Measurements from ENCODE around the gene CRNN.

The CRNN gene

GRCh38 chr1:152388889-152389288, 25.2 kb downstream of the CRNN start:
- H3K4me3 ChIP-seq (replicated peaks; ENCODE audit: low read depth, low read length): no peak overlapping the region
- no peak for DNase-seq (ENCODE audit: extremely low read depth, low read depth)
- no peak for TF ChIP-seq CTCF (IDR thresholded peaks at IDR 0.05; ENCODE audit: low read depth, low read length, missing control alignments)

- no peak overlapping the region for H3K4me3 ChIP-seq (replicated peaks; ENCODE audit: low read depth, low read length)
- no peak for TF ChIP-seq CTCF (IDR thresholded peaks at IDR 0.05; ENCODE audit: low read depth, low read length, missing control alignments)
- DNase-seq (ENCODE audit: extremely low read depth, low read depth): no peak
Measured at GRCh38 chr1:152386940-152387339, 27.1 kb downstream of the CRNN start.

- no peak overlapping the region for H3K4me3 ChIP-seq (replicated peaks; ENCODE audit: low read depth, low read length)
- no peak for DNase-seq (ENCODE audit: extremely low read depth, low read depth)
- TF ChIP-seq CTCF (IDR thresholded peaks at IDR 0.05; ENCODE audit: low read depth, low read length, missing control alignments): no peak
Measured at GRCh38 chr1:152380932-152381331, 33.1 kb downstream of the CRNN start.

- no peak for TF ChIP-seq CTCF (IDR thresholded peaks at IDR 0.05; ENCODE audit: low read depth, low read length, missing control alignments)
- DNase-seq (ENCODE audit: extremely low read depth, low read depth): no peak
- no peak overlapping the region for H3K4me3 ChIP-seq (replicated peaks; ENCODE audit: low read depth, low read length)
Measured at GRCh38 chr1:152374451-152374850, 39.6 kb downstream of the CRNN start.

GRCh38 chr1:152372672-152373071, 41.4 kb downstream of the CRNN start:
- no peak overlapping the region for H3K4me3 ChIP-seq (replicated peaks; ENCODE audit: low read depth, low read length)
- DNase-seq (ENCODE audit: extremely low read depth, low read depth): no peak
- no peak for TF ChIP-seq CTCF (IDR thresholded peaks at IDR 0.05; ENCODE audit: low read depth, low read length, missing control alignments)

- no peak overlapping the region for H3K4me3 ChIP-seq (replicated peaks; ENCODE audit: low read depth, low read length)
- no peak for DNase-seq (ENCODE audit: extremely low read depth, low read depth)
Measured at GRCh38 chr1:152367436-152367835, 46.6 kb downstream of the CRNN start.

More at GRCh38 chr1:152367436-152367835, 46.6 kb downstream of the CRNN start:
- no peak for TF ChIP-seq CTCF (IDR thresholded peaks at IDR 0.05; ENCODE audit: low read depth, low read length, missing control alignments)
